Common myeloid progenitor, CD34-positive (primary cell): Measurements from ENCODE around the gene CHSY1.

Experiments used
- CTCF ChIA-PET: fragments of 350-600 bp; sonication (Branson Sonifier 250); formaldehyde crosslinking; loops from one replicate; lab custom pipeline; 2021; ENCODE audit warnings: antibody characterized with exemption; lab: Charles Lee
- POLR2A ChIA-PET: fragments of 350-600 bp; sonication (Branson Sonifier 250); formaldehyde crosslinking; loops from one replicate; lab custom pipeline; 2021; ENCODE audit warnings: antibody characterized with exemption; lab: Charles Lee
- DNase-seq, 3 donors: peaks; one replicate each; pipeline versions ENCODE4 v3.0.0 to v3.0.0-alpha.2; 2013
- H3K27ac ChIP-seq, 2 experiments: 1 replicate in 1 of 2; 2 replicates in 1 of 2; pipeline ENCODE4 v1.7.0; 2013; ENCODE audit warnings: inconsistent platforms in 2 of 2, low read length in 2 of 2, mild to moderate bottlenecking in 2 of 2, low read depth in 1 of 2, moderate library complexity in 1 of 2; ENCODE audit not compliant: severe bottlenecking in 2 of 2, insufficient read depth in 1 of 2, poor library complexity in 1 of 2
- H3K27me3 ChIP-seq, 5 experiments: replicated peaks in 2 of 5; 1 replicate in 3 of 5; 2 replicates in 2 of 5; pipeline versions ENCODE4 v1.6.1 to v1.7.0; 2013; ENCODE audit warnings: low read length in 4 of 5, mild to moderate bottlenecking in 2 of 5, moderate library complexity in 2 of 5, inconsistent platforms in 1 of 5; ENCODE audit not compliant: insufficient read depth in 5 of 5, control insufficient read depth in 4 of 5
- H3K36me3 ChIP-seq, 4 experiments: 1 replicate in 2 of 4; 2 replicates in 2 of 4; pipeline versions ENCODE4 v1.6.1 to v1.7.0; 2013; ENCODE audit warnings: low read length in 3 of 4, control low read depth in 1 of 4, mild to moderate bottlenecking in 1 of 4; ENCODE audit not compliant: control insufficient read depth in 4 of 4, insufficient read depth in 4 of 4
- H3K4me1 ChIP-seq, 4 experiments: 1 replicate in 3 of 4; 2 replicates in 1 of 4; pipeline versions ENCODE4 v1.6.1 to v1.7.1; 2013; ENCODE audit warnings: low read length in 3 of 4, mild to moderate bottlenecking in 3 of 4, control low read depth in 1 of 4, inconsistent platforms in 1 of 4, moderate library complexity in 1 of 4; ENCODE audit not compliant: control insufficient read depth in 4 of 4, insufficient read depth in 4 of 4; ENCODE audit errors: control extremely low read depth in 1 of 4
- H3K4me3 ChIP-seq, 7 experiments: 1 replicate in 4 of 7; 2 replicates in 3 of 7; pipeline versions ENCODE4 v1.5.1 to v1.7.0; 2013; ENCODE audit warnings: mild to moderate bottlenecking in 7 of 7, low read length in 6 of 7, moderate library complexity in 6 of 7, inconsistent platforms in 2 of 7, low read depth in 2 of 7, control low read depth in 1 of 7; ENCODE audit not compliant: insufficient read depth in 4 of 7, control insufficient read depth in 1 of 7; ENCODE audit errors: extremely low read depth in 1 of 7
- H3K9me3 ChIP-seq, 5 experiments: 1 replicate in 4 of 5; 2 replicates in 1 of 5; pipeline versions ENCODE4 v1.6.1 to v1.7.1; 2013; ENCODE audit warnings: low read length in 4 of 5, mild to moderate bottlenecking in 2 of 5, inconsistent platforms in 1 of 5, low read depth in 1 of 5, moderate library complexity in 1 of 5; ENCODE audit not compliant: control insufficient read depth in 4 of 5, insufficient read depth in 2 of 5; ENCODE audit errors: control extremely low read depth in 1 of 5
- WGBS: methylation state at CpG from one replicate; pipeline ENCODE4 v1.1.5; 2013; ENCODE audit not compliant: insufficient coverage; 5-methylcytosine and 5-hydroxymethylcytosine counted together

CHSY1 gene

GRCh38 chr15:101171954-101172353 lies 79.9 kb downstream of the CHSY1 start:
- no peak overlapping the region for H3K27ac ChIP-seq
- DNase-seq: no peak
- H3K4me1 ChIP-seq: peaks cover 18 to 85% (median 71%) of the 10 kb centered on the region in 4 experiments
- ChIA-PET CTCF (interaction anchor here (0.8 to 1.6 kb wide), 7 partner anchors 13 to 82 kb away, joined by 3 to 4 read pairs (median 3); no protein-coding TSS in a partner anchor), POLR2A (interaction anchor here (1.5 kb wide), 1 partner anchor 35 kb away, joined by 4 read pairs; no protein-coding TSS in a partner anchor)
- no peaks in the 10 kb centered on the region for H3K9me3 ChIP-seq
- H3K27me3 ChIP-seq: no peaks in the 10 kb centered on the region
- peaks cover 0 to 23% (median 8%) of the 10 kb centered on the region in 4 experiments for H3K36me3 ChIP-seq
- H3K4me3 ChIP-seq: no peak overlapping the region
- 96% methylated on average over 6 of the region's 12 CpGs for WGBS

GRCh38 chr15:101170568-101171350 lies 81.1 kb downstream of the CHSY1 start:
- POLR2A ChIA-PET: interaction anchor here (1.5 kb wide), 1 partner anchor 34 kb away, joined by 4 read pairs; no protein-coding TSS in a partner anchor
- 98% methylated on average over 19 of the region's 20 CpGs for WGBS
- Histone ChIP-seq H3K36me3 (peaks cover 0 to 19% (median 7%) of the 10 kb centered on the region in 4 experiments), H3K27me3 (no peaks in the 10 kb centered on the region), H3K4me1 (peaks cover 20 to 81% (median 68%) of the 10 kb centered on the region in 4 experiments), H3K9me3 (peaks cover 0 to 9% (median 2%) of the 10 kb centered on the region in 5 experiments), H3K4me3 (no peak overlapping the region), H3K27ac (no peak overlapping the region)
- no peak for DNase-seq
- CTCF ChIA-PET: interaction anchor here (0.6 to 1.6 kb wide), 6 partner anchors 27 to 85 kb away, joined by 3 to 4 read pairs (median 3); no protein-coding TSS in a partner anchor

- Histone ChIP-seq H3K27me3 (no peaks in the 10 kb centered on the region), H3K4me3 (no peak overlapping the region), H3K9me3 (peaks cover 0 to 15% (median 7%) of the 10 kb centered on the region in 5 experiments), H3K27ac (no peak overlapping the region), H3K4me1 (peaks cover 14 to 70% (median 56%) of the 10 kb centered on the region in 4 experiments), H3K36me3 (peaks cover 0 to 11% (median 5%) of the 10 kb centered on the region in 4 experiments)
- no peak for DNase-seq
- ChIA-PET CTCF (interaction anchor here (0.9 to 2.4 kb wide), 8 partner anchors 10 to 86 kb away, joined by 3 to 11 read pairs (median 4); no protein-coding TSS in a partner anchor), POLR2A (interaction anchor here (1.1 to 2.6 kb wide), 2 partner anchors 20 to 47 kb away, joined by 3 to 12 read pairs; no protein-coding TSS in a partner anchor)
- WGBS: 93% methylated on average over 15 of the region's 19 CpGs
These were observed 82.3 kb downstream of the CHSY1 start for GRCh38 chr15:101169495-101170071.

DNA sequence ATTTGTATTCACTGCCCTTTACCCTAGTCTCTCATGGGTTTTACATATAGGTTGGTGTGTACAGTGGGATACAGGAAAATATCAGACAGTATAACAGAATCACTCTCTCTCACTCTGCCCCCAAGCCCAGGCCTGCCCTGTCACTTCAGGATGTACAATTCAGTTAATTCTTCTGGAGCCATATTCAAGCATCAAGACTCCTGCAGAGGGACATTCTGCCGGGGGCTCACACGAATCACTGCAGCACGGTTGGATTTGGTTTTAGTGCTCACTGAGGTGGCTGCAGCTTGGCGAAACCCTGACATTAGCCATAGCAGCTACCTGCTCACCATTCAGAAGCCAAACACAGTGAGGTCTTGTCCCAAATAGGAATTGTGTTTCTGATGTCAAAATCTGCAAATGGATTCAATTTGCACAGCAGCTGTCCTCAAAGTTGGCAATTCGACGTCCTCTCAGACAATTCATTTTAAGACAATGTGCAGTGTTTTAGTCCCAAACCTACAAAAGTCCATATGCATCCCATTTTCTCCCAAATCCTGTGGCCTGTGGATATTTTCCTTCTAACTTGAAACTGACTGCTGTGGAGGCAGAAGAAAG lies 82.9 kb downstream of the CHSY1 start:
- peaks cover 0 to 5% (median 2%) of the 10 kb centered on the region in 4 experiments for H3K36me3 ChIP-seq
- WGBS: 100% methylated on average over 4 of the region's 6 CpGs
- H3K9me3 ChIP-seq: peaks cover 0 to 21% (median 8%) of the 10 kb centered on the region in 5 experiments
- peaks cover 14 to 64% (median 50%) of the 10 kb centered on the region in 4 experiments for H3K4me1 ChIP-seq
- ChIA-PET POLR2A (interaction anchor here (1.1 to 2.6 kb wide), 4 partner anchors 20 to 83 kb away, joined by 3 to 12 read pairs (median 3); partner anchors contain the start of gene CHSY1), CTCF (interaction anchor here (0.8 to 2.8 kb wide), 14 partner anchors 9 to 86 kb away, joined by 3 to 15 read pairs (median 4); no protein-coding TSS in a partner anchor)
- H3K4me3 ChIP-seq: peak overlapping the region in 2 of 7 experiments; percentile 34 to 60
- no peak for DNase-seq
- peak overlapping the region in 1 of 2 experiments; percentile 68 for H3K27ac ChIP-seq
- no peaks in the 10 kb centered on the region for H3K27me3 ChIP-seq

GRCh38 chr15:101168463-101168824 lies 83.4 kb downstream of the CHSY1 start:
- ChIA-PET POLR2A (interaction anchor here (0.7 to 2.6 kb wide), 7 partner anchors 19 to 558 kb away, joined by 3 to 12 read pairs (median 3); partner anchors contain the start of gene CHSY1), CTCF (interaction anchor here (0.8 to 2.8 kb wide), 15 partner anchors 9 to 87 kb away, joined by 3 to 15 read pairs (median 6); no protein-coding TSS in a partner anchor)
- Histone ChIP-seq H3K36me3 (peaks cover 0 to 3% (median 0%) of the 10 kb centered on the region in 4 experiments), H3K9me3 (peaks cover 0 to 23% (median 8%) of the 10 kb centered on the region in 5 experiments), H3K4me1 (peaks cover 14 to 58% (median 45%) of the 10 kb centered on the region in 4 experiments), H3K4me3 (peak overlapping the region in 4 of 7 experiments; percentile 50 to 60 (median 56)), H3K27me3 (no peaks in the 10 kb centered on the region), H3K27ac (peak overlapping the region in 1 of 2 experiments; percentile 68)
- DNase-seq: no peak
- WGBS: 0% methylated on average over 1 of the region's 1 CpG

GRCh38 chr15:101167753-101168462 lies 83.9 kb downstream of the CHSY1 start:
- Histone ChIP-seq H3K9me3 (peaks cover 0 to 23% (median 8%) of the 10 kb centered on the region in 5 experiments), H3K4me1 (peaks cover 14 to 54% (median 48%) of the 10 kb centered on the region in 4 experiments), H3K27me3 (no peaks in the 10 kb centered on the region), H3K27ac (peak overlapping the region; percentile 46 to 68), H3K4me3 (peak overlapping the region in 6 of 7 experiments; percentile 20 to 60 (median 51)), H3K36me3 (no peaks in the 10 kb centered on the region)
- ChIA-PET POLR2A (interaction anchor here (0.6 to 2.6 kb wide), 9 partner anchors 19 to 557 kb away, joined by 3 to 12 read pairs (median 3); partner anchors contain the start of gene CHSY1), CTCF (interaction anchor here (0.9 to 4.2 kb wide), 21 partner anchors 8 to 92 kb away, joined by 3 to 26 read pairs (median 6); no protein-coding TSS in a partner anchor)
- peak; percentile 88 to 96 (median 96) for DNase-seq
- 0% methylated on average over 11 of the region's 13 CpGs for WGBS
